ENCODE data around the gene YY1AP1.

DNA sequence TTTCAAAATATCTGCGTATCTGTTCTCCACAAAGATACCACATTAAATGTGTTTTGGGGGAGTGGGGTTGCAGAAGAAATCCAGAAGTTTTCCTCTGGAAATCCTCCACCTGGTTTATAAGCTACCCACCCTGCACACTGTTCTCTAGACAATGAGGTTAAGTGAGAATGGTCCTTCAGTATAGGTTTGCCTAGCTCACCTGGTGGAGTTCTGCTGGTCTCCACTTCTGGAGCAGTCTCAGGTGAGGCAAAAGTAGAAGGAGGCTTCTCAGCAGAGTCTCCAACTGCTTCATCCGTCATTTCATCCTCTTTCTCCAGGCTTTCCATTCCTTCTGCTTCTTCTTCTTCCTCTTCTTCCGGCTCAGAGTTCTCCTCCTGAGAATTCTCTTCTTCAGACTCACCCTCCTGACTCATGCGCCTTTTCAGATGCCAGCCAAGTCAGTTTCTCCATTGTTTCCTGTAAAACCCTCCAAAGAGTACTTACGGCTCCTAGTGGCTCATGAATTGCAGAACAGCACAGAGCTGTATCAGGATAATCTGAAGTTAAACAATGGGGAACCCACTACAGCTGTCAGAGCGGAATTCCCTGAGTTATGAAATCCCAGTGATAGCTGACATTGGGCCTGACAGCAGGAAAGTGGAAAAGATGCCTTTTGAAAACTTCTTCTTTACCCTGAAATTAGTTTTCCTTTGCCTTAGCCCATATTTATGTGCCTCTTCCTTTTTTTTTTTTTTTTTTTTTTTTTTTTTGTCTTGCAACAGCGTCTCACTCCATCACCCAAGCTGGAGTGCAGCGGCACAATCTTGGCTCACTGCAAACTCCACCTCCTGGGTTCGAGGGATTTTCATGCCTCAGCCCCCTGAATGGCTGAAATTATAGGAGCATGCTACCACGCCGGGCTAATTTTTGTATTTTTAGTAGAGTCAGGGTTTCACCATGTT, 40.1 kb downstream of the YY1AP1 start:
- TF ChIP-seq POLR2A (IDR thresholded peaks at IDR 0.05), result no peak
- TF ChIP-seq, protein P1, sequence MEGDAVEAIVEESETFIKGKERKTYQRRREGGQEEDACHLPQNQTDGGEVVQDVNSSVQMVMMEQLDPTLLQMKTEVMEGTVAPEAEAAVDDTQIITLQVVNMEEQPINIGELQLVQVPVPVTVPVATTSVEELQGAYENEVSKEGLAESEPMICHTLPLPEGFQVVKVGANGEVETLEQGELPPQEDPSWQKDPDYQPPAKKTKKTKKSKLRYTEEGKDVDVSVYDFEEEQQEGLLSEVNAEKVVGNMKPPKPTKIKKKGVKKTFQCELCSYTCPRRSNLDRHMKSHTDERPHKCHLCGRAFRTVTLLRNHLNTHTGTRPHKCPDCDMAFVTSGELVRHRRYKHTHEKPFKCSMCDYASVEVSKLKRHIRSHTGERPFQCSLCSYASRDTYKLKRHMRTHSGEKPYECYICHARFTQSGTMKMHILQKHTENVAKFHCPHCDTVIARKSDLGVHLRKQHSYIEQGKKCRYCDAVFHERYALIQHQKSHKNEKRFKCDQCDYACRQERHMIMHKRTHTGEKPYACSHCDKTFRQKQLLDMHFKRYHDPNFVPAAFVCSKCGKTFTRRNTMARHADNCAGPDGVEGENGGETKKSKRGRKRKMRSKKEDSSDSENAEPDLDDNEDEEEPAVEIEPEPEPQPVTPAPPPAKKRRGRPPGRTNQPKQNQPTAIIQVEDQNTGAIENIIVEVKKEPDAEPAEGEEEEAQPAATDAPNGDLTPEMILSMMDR (IDR thresholded peaks at IDR 0.05), result no peak
